K562 (cell line): Measurements from ENCODE around the gene DAB1. TPM values are rescaled to one million over a fixed set of nuclear protein-coding genes. Genes with fewer than 3 reads are reported as not detected.

Source experiments
- ELK1 ChIP-seq: sonication (generic); formaldehyde crosslinking; IDR thresholded peaks from 2 replicates; pipeline ENCODE4 v1.8.1; 2022; ENCODE audit warnings: missing genetic modification reagents
- RFX5 ChIP-seq: IDR thresholded peaks from 2 replicates; pipeline ENCODE4 v1.6.1; 2011; ENCODE audit warnings: low read depth, mild to moderate bottlenecking, improper control_type of control experiment, low read length
- ZBTB40 ChIP-seq, 2 experiments: fragments of 450-650 bp in 1 of 2; sonication (generic) in 1 of 2; formaldehyde crosslinking in 1 of 2; IDR thresholded peaks; 2 replicates each; pipeline versions ENCODE4 v1.7.1 to v1.9.0; 2016 to 2022; ENCODE audit warnings: inconsistent platforms in 1 of 2, mild to moderate bottlenecking in 1 of 2, missing genetic modification reagents in 1 of 2
- polyA plus RNA-seq, 8 experiments: library from polyadenylated mRNA; depleted of rRNA in 4 of 8; stranded (reverse) in 5 of 8; unstranded in 3 of 8; fragments of >200 nt; fragmentation: Nextera tagmentation in 2 of 8; fragmentation: Illumina TruSeq in 1 of 8; extraction: Ambion mirVana in 2 of 8; extraction: Trizol in 1 of 8; gene quantifications; 2 replicates each; pipeline versions ENCODE4 v1.2.1 to v1.2.3, GENCODE V29; 2011 to 2014; ENCODE audit warnings: inconsistent platforms in 1 of 8, missing spikeins in 1 of 8
- total RNA-seq, 7 experiments: library from RNA; depleted of rRNA in 6 of 7; stranded (reverse); fragments of >200 nt in 6 of 7; fragmentation: Illumina TruSeq in 2 of 7; extraction: Trizol in 2 of 7; gene quantifications; 2 replicates each; pipeline versions ENCODE4 v1.2.1 to v1.2.3, GENCODE V29; 2011 to 2021; ENCODE audit warnings: low replicate concordance in 1 of 7

The DAB1 gene
- total and polyA plus RNA-seq, 9 of the 15 experiments (the other 6 are each of a cell fraction or from before 2014, with no cell fraction given), result not detected

GRCh38 chr1:57361516-57361915 is 62.3 kb downstream of the DAB1 start (continued):
- no peak for TF ChIP-seq ELK1
- TF ChIP-seq ZBTB40 (IDR thresholded peaks at IDR 0.05), result no peak
- TF ChIP-seq ZBTB40 (CRISPR knock-in tag; IDR thresholded peaks at IDR 0.05), result no peak
- no peak for TF ChIP-seq RFX5
- TF ChIP-seq, all 486 proteins: peak for 0
